GM19467 (cell line): ENCODE data around the gene UBE2F.
"Not testable (repeated sequence)": the region's sequence is repeated elsewhere in the genome, so short reads cannot be mapped to it uniquely, and the experiment has no call there.

Source experiments
- ATAC-seq: cut with Tn5 transposase; IDR thresholded peaks from one replicate; pipeline ENCODE4 v1.9.1; 2021; ENCODE audit warnings: mild to moderate bottlenecking, moderate library complexity; ENCODE audit not compliant: unreplicated experiment

The UBE2F gene

GRCh38 chr2:237977380-237977779 lies 10.6 kb downstream of the UBE2F start:
- ATAC-seq, result no peak

GRCh38 chr2:237978058-237978712 lies 11.4 kb downstream of the UBE2F start:
- no peak for ATAC-seq

GRCh38 chr2:237979331-237979730 lies 12.5 kb downstream of the UBE2F start:
- ATAC-seq, result no peak

- ATAC-seq, result no peak
These were observed 13.3 kb downstream of the UBE2F start for GRCh38 chr2:237980087-237980486.

- no peak for ATAC-seq
These were observed 13.9 kb downstream of the UBE2F start for GRCh38 chr2:237980751-237981150.

- not testable (repeated sequence) for ATAC-seq
These were observed 14.8 kb downstream of the UBE2F start for GRCh38 chr2:237981621-237982020.

- ATAC-seq, result no peak
These were observed 15.4 kb downstream of the UBE2F start for GRCh38 chr2:237982039-237982725.

GRCh38 chr2:237983922-237984321 lies 17.1 kb downstream of the UBE2F start:
- ATAC-seq, result no peak

- ATAC-seq, result no peak
These were observed 20.5 kb downstream of the UBE2F start for GRCh38 chr2:237987268-237987667.

GRCh38 chr2:237993701-237994100 lies 26.9 kb downstream of the UBE2F start:
- ATAC-seq, result no peak

GRCh38 chr2:237995036-237995435 lies 28.2 kb downstream of the UBE2F start:
- no peak for ATAC-seq

- no peak for ATAC-seq
These were observed 29.3 kb downstream of the UBE2F start for GRCh38 chr2:237996021-237996593.

- ATAC-seq, result no peak
These were observed 30.7 kb downstream of the UBE2F start for GRCh38 chr2:237997521-237997920.

GRCh38 chr2:237998530-237998929 lies 31.7 kb downstream of the UBE2F start:
- ATAC-seq, result peak; percentile 87

- no peak for ATAC-seq
These were observed 36.6 kb downstream of the UBE2F start for GRCh38 chr2:238003234-238004031.

GRCh38 chr2:238004077-238004830 lies 37.4 kb downstream of the UBE2F start:
- no peak for ATAC-seq

GRCh38 chr2:238005528-238005927 lies 38.7 kb downstream of the UBE2F start:
- no peak for ATAC-seq

- no peak for ATAC-seq
These were observed 39.7 kb downstream of the UBE2F start for GRCh38 chr2:238006510-238006909.

- ATAC-seq, result no peak
These were observed 41.1 kb downstream of the UBE2F start for GRCh38 chr2:238007924-238008323.

GRCh38 chr2:238009563-238009962 lies 42.7 kb downstream of the UBE2F start:
- ATAC-seq, result no peak

- no peak for ATAC-seq
These were observed 43.8 kb downstream of the UBE2F start for GRCh38 chr2:238010572-238010971.
